Activated CD4-positive, CD25-positive, alpha-beta regulatory T cell (primary cell): ENCODE measurements around the gene SIRT6.
A peak's percentile ranks its signal among the peaks of the same experiment; 100 is the strongest.
"Not testable (repeated sequence)": the region's sequence is repeated elsewhere in the genome, so short reads cannot be mapped to it uniquely, and the experiment has no call there.

Source experiments
- DNase-seq, 4 experiments: peaks; one replicate each; lab custom pipeline; 2025; lab: John Stamatoyannopoulos, UW

The SIRT6 gene

DNA sequence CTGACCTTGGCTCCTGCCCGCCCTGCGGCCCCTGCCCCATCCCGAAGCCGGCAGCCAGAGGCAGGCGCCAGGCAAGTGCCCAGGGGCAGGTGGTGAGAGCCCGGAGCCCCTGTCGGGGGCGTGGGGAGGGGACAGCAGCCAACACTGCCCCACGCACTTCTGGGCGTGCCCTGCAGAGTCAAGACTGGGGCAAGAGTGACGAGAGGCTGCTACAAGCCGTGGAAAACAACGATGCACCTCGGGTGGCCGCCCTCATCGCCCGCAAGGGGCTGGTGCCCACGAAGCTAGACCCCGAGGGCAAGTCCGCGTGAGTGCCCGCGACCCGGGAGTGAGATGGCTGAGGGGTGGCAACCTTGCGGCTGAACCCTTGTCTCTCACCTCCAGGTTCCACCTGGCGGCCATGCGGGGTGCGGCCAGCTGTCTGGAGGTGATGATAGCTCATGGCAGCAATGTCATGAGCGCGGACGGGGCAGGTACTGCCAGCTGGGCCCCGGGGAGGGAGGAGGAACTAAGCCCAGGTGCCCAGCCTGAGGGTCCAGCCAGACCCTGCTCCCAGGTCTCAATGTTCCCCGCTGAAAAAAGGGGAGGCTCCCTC, 17.4 kb upstream of the SIRT6 start:
- DNase-seq: no peak

DNA sequence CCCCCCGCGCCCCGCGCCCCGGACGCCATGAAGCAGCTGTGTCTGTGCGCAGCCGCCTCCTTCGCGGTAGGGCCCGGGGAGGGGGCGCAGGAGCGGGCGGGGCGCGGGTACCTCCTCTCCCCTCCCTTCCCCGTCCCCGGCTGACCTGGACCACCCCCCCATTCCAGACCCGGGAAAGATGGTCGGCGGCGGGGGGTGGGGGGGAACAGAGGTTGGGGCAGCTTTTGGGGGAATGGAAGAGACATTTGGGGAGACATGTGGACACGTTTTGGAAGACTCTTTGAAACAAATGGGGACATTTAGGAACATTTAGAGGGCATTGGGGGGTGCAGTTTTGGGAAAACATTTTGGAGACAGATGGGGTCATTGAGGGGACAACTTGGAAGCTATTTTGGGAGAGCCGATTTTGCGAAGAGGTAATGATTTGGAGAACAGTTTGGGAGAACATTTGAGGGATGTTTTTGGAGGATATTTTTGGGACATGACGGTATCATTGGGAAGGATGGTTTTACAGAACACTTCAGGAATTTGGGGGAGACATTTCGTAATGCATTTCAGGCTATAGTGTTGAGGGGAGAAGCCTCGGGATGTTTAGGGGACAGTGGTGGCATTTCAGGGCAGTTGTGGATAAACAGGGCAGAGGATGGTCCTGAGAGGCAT, 16.2 kb upstream of the SIRT6 start:
- DNase-seq: no peak

DNA sequence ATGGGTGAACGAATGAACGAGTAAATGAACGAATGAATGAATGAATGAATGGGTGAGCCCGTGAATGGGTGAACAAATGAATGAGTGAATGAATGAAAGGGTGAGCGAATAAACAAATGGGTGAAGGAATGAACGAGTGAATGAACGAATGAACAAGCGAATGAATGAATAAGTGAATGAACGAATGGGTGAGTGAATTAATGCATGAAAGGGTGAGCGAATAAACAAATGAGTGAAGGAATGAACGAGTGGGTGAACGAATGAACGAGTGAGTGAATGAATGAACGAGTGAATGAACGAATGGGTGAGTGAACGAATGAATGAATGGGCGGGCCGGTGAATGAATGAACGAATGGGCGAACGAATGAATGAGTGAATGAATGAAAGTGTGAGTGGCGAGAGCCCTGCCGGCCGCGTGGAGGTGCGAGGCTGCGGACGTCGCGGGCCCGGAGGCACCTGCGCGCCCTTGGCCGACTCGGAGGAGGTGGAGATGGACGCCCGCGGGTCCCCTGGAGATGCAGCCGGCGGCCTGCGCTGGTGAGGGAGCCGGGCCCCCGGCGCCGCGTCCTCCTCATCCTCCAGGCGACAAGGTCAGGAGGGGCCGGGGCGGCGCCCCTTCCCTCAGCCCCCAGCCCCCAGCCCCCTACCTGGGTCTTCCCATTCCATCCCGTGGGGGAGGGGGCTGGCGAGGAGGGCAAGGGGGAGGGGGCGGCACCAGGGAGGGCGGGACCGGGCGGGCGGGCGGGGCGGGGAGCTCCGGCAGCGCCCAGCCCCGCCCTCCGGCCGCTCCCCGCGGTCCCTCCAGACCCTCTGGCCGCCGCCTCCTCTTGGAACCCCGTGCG, 15.5 kb upstream of the SIRT6 start:
- no peak for DNase-seq

GRCh38 chr19:4197228-4197624, 14.9 kb upstream of the SIRT6 start:
- DNase-seq: no peak

- DNase-seq: no peak
These were observed 14.3 kb upstream of the SIRT6 start for GRCh38 chr19:4196587-4197148.

DNA sequence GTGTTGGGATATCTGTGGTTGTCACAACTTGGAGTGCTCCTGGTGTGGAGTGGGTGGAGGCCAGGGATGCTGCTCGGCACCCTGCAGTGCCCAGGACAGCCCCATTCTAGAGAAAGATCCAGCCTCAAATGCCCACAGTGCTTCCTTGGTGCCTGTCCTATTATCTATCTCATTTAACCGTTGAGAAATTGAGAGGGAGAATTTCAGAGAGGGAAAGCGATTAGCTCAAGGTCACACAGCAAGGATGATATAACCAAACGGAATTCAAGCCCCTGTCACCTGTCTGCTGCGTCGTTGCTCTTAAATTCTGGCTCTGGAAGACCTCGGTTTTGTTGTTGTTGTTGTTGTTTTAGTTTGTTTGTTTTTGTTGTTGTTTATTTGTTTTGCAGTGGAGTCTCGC, 13.6 kb upstream of the SIRT6 start:
- no peak for DNase-seq

GRCh38 chr19:4194353-4194752, 12.0 kb upstream of the SIRT6 start:
- DNase-seq: no peak

DNA sequence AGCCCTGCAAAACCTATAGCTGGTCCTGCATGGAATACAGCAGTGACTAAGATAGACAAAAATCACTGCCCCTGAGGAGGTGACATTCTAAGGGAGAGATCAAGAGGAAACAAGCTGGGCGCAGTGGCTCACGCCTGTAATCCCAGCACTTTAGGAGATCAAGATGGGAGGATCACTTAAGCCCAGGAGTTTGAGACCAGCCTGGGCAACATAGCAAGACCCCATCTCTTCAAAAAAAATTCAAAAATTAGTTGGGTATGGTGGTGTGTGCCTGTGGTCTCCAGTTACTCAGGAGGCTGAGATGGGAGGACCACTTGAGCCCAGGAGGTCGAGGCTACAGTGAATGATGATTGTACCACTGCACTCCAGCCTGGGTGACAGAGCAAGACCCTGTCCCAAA, 10.2 kb upstream of the SIRT6 start:
- DNase-seq: not testable (repeated sequence)

DNA sequence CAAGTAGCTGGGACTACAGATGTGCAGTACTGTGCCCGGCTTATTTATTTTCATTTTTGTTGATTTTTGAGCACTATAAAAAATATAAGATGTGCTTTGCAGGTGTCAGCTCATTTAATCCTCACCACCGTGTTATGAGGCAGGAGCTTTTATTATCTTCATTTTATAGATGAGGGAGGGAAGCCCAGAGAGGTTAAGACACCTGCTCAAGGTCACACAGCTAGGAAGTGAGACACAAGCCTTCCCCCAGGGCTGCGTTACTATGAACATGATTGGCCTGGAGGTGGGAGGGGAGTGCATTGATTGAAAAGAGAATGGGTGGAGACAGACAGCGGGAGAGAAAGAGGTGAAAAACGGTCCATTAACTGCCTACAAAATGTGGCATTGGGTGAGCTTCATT, 7.3 kb upstream of the SIRT6 start:
- DNase-seq: no peak

DNA sequence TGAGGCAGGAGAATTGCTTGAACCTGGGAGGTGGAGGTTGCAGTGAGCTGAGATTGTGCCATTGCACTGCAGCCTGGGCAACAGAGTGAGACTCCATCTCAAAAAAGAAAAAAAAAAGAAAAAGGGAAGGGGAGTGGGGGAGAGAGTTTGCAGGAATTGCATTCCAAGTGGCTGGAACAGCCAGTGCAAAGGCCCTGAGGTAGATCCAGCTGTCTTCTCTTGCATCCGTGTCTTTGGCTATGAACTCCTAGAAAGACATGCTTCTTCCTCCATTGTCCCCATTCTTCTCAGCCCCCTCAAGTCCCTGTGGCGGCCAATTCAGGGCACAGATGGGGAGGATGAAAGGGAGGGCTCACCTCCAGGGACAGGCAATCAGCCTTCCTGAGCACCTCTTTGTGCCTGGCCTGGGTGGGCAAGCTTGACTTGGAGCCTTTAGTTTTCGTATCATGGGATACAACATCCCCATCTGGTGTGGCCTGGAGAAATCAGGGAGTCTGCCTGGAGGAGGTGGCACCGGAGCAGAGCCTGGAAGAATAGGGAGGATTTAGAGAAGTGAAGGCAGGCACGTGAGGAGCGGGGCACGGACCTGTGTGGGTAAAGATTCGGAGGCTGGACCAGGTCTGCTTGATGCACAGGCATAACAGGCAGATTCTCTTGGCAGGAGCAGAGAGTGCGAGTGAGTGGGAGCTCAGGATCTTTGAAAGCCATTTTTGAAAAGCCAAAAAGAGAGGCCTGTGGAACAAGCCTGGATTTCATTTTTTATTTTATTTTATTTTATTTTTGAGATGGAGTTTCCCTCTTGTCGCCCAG, 5.2 kb upstream of the SIRT6 start:
- no peak for DNase-seq

GRCh38 chr19:4186087-4186993, 4.0 kb upstream of the SIRT6 start:
- DNase-seq: peak; percentile 33 to 77 (median 52)

DNA sequence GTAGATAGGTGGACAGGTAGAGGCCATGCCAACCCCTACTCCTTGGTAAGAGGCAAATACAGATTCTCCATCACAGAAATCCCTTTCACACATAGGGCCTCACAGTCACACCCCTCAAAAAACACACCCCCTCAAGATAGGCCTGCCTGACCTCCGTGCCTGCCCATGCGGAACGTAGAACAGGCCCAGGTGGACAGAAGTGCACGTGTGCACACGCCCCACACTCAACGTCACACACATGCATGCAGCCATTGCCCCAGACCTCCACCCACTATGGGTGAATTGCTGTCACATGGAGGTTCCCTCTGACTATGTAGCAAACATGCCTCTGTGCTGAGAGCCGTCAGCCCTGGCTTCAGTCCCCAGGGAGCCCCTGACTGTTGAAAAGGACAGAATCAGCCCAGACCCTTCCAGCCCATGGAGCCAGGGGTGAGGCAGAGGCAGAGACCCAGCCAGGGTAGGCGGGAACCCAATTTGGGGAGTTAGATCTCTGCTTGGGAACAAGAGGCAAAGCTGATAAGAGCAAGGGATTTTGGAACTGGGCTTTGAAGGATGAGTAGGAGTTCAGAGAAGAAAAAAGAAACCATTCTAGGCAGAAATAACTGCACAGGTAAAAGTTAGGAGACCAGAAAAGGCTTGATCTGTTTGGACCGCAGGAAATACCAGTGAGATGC, 3.2 kb upstream of the SIRT6 start:
- DNase-seq: no peak

DNA sequence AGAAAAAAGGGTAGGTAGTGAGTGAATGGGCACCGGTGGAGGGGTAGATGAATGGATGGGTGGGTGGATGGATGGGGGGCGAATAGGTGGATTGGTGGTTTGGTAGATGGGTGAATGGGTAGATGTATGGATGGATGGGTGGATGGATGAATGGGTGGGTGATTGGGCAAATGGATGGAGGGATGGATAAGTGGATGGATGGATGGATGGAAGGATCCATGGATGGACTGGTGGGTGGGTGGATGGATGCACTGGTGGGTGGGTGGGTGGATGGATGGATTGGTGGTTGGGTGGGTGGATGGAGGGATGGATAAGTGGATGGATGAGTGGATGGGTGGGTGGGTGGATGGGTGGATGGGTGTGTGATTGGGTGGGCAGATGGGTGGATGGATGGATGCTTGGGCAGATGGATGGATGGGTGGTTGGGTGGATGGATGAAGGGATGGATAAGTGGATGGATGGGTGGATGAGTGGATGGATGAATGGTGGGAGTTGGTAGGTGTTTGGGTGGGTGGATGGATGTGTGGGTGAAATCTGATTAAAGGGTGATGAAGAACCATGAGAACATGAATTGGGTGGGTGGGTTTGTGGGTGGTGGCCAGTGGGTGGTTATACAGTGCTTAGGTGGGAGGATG, 2.5 kb upstream of the SIRT6 start:
- no peak for DNase-seq

DNA sequence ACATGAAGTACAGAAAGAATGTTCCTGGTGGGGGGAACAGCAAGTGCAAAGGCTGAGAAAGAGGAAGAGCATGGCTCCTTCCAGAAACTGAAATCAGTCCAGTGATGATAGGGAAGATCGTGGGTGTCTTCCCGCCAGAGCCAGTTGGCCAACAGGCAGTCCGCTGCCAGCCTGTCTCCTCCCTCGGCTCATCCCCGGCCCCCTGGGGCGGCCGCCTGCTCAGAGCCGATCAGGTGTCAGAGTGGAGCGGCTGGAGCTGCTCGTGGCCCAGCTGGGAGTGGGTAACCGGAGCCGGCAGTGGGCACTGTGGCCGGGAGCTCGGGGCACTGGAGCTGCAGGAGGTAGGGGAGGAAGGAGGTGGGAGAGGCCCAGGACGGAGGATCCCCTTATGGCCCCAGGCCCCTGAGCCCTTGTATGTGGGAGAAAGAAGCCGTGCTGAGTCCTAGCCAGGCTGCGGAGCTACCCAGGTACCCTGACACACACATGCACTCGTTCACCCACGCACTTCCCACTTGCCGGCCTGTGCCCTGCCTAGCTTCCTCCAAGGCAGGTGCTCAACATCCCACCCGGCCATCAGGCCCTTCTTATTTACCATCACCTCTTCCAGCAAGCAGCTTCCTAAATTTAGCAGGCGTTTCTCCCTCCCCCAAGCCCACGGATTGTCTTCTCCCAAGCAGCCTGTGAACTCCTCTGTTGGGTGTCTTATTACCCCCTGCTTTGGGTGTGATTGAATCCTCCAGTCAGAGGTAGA, 1.8 kb upstream of the SIRT6 start:
- no peak for DNase-seq

DNA sequence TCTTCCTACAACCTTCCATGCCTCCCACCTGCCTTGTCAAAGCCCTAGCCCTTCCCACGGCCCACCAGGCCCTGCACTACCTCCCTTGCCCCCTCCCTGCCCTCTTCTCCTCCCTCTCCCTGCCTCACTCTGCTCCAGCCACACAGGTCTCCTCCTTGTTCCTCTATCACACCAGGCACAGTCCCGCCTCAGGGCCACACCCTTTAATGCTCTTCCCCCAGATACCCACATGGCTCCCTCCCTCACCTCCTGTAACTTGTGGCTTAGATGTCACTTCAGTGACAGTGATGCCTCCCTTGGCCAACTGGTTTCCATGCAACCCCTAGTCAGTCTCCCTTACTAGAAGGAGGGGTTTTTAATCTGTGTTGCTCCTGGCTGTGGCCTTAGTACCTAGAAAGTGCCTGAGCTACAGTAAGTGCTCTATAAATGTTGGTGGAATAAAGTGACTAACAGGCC, 1.3 kb downstream of the SIRT6 start:
- no peak for DNase-seq

- DNase-seq: no peak
These were observed 3.4 kb downstream of the SIRT6 start for GRCh38 chr19:4178990-4179389.

GRCh38 chr19:4177146-4177545, 5.2 kb downstream of the SIRT6 start:
- DNase-seq: no peak

- no peak for DNase-seq
These were observed 6.8 kb downstream of the SIRT6 start for GRCh38 chr19:4175669-4175931.

- DNase-seq: no peak
These were observed 7.3 kb downstream of the SIRT6 start for GRCh38 chr19:4174895-4175668.
